AG04450 (cell line): ENCODE results near the gene CLEC4D. TPM values are rescaled to one million over a fixed set of nuclear protein-coding genes. Genes with fewer than 3 reads are reported as not detected.
"Not testable (repeated sequence)": the region's sequence is repeated elsewhere in the genome, so short reads cannot be mapped to it uniquely, and the experiment has no call there.

Experiments
- CTCF ChIA-PET: fragments of 300-600, 350-600 bp; formaldehyde crosslinking; extraction: SDS; loops from one replicate; lab custom pipeline; 2022; ENCODE audit warnings: antibody characterized with exemption, inconsistent platforms; lab: Charles Lee
- POLR2A ChIA-PET: fragments of 350-600 bp; formaldehyde crosslinking; extraction: SDS; loops from one replicate; lab custom pipeline; 2021; ENCODE audit warnings: antibody characterized with exemption, inconsistent platforms; lab: Yijun Ruan, JAX
- DNase-seq: peaks from one replicate; pipeline ENCODE4 v3.0.0-alpha.2; 2011; ENCODE audit warnings: low read depth, low spot score
- H3K27ac ChIP-seq: one replicate; pipeline ENCODE4 v1.5.1; 2012; ENCODE audit warnings: low read depth, low read length, control low read depth
- H3K27me3 ChIP-seq: one replicate; pipeline ENCODE4 v1.6.0; 2012; ENCODE audit warnings: low read length; ENCODE audit not compliant: control insufficient read depth, insufficient read depth
- H3K4me3 ChIP-seq: 2 replicates; pipeline ENCODE4 v1.5.1; 2011; ENCODE audit warnings: mild to moderate bottlenecking, low read depth, low read length, control low read depth
- H3K9me3 ChIP-seq: 2 replicates; pipeline ENCODE4 v1.5.1; 2012; ENCODE audit warnings: low read length; ENCODE audit not compliant: control insufficient read depth, insufficient read depth
- CTCF ChIP-seq: IDR thresholded peaks from 2 replicates; pipeline ENCODE4 v1.5.1; 2011; ENCODE audit warnings: low read depth, low read length, control low read depth, inconsistent platforms
- polyA plus RNA-seq: library from polyadenylated mRNA; depleted of rRNA; stranded (reverse); fragments of >200 nt; gene quantifications from 2 replicates; pipeline ENCODE4 v1.2.3, GENCODE V29; 2011

Gene CLEC4D
- polyA plus RNA-seq, 1 experiment: not detected

GRCh38 chr12:8532045-8532444 lies 18.7 kb downstream of the CLEC4D start:
- no peak for TF ChIP-seq CTCF
- POLR2A ChIA-PET: no interaction called here
- CTCF ChIA-PET: no interaction called here
- Histone ChIP-seq H3K27me3 (no peaks in the 10 kb centered on the region), H3K9me3 (peaks cover 5% of the 10 kb centered on the region; the same call in 1 of the 2 replicates), H3K4me3 (no peak overlapping the region), H3K27ac (no peak overlapping the region)
- no peak for DNase-seq

- CTCF ChIA-PET, H3K9me3 ChIP-seq, H3K4me3 ChIP-seq, H3K27me3 ChIP-seq, POLR2A ChIA-PET, H3K27ac ChIP-seq, DNase-seq: not testable (repeated sequence)
Measured at GRCh38 chr12:8537820-8538219, 24.5 kb downstream of the CLEC4D start.

DNA sequence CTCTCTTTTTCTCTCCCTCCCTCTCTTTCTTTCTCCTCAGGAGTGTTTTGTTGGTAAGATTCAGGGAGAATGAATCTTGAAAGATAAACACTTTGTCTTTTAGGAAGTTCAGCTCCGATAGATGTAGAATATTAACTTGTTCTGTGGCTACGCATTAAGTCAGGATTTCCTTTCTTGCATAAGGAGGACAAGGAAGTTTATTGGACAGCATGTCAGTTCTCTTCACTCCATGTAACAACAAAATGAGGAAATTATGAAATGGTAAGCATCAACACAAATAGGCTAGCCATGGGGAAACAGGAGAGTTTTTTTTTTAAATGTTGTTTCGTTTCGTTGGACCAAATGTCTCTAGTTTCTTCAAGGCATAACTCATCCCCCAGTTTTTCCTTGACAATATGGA lies 27.5 kb downstream of the CLEC4D start, which contains the start of gene CLEC4E:
CLEC4E (minus strand) TSS at position 75 of the 400 bp plus-strand sequence. CDS start 108 bp downstream, outside the sequence.
- CTCF ChIA-PET: interaction anchor here (0.7 kb wide), 2 partner anchors 11 to 13 kb away, joined by 3 read pairs; no protein-coding TSS in a partner anchor

GRCh38 chr12:8541562-8541961 lies 28.3 kb downstream of the CLEC4D start:
- no peak overlapping the region for H3K4me3 ChIP-seq
- H3K27me3 ChIP-seq: no peaks in the 10 kb centered on the region
- no peak for TF ChIP-seq CTCF
- DNase-seq: no peak
- H3K27ac ChIP-seq: no peak overlapping the region
- ChIA-PET CTCF (interaction anchor here (0.7 to 1.3 kb wide), 4 partner anchors 12 to 497 kb away, joined by 3 to 4 read pairs (median 4); no protein-coding TSS in a partner anchor), POLR2A (no interaction called here)
- H3K9me3 ChIP-seq: no peaks in the 10 kb centered on the region

More for the DNA sequence above, 27.5 kb downstream of the CLEC4D start, which contains the start of gene CLEC4E:
- H3K27me3 ChIP-seq, H3K4me3 ChIP-seq, POLR2A ChIA-PET, DNase-seq, H3K9me3 ChIP-seq, H3K27ac ChIP-seq: not testable (repeated sequence)

DNA sequence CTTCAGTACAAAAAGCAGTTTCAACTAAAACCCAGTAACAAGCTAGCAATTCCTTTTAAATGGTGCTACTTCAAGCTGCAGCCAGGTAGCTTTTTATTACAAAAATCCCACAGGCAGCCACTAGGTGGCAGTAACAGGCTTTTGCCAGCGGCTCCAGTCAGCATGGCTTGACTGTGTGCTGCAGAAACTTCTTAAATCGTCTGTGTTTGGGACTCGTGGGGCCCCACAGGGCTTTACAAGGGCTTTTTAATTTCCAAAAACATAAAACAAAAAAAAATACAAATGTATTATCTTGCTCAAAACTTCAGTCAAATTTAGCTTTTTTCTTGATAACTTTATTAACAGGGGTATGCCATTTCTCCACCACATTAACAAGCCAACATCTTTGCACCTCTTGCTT lies 31.0 kb downstream of the CLEC4D start:
- CTCF ChIA-PET: interaction anchor here (0.5 to 2.5 kb wide), 58 partner anchors 9 to 1468 kb away, joined by 3 to 52 read pairs (median 4); partner anchors contain the start of genes AICDA and PHC1
- peak; percentile 94 for TF ChIP-seq CTCF

DNA sequence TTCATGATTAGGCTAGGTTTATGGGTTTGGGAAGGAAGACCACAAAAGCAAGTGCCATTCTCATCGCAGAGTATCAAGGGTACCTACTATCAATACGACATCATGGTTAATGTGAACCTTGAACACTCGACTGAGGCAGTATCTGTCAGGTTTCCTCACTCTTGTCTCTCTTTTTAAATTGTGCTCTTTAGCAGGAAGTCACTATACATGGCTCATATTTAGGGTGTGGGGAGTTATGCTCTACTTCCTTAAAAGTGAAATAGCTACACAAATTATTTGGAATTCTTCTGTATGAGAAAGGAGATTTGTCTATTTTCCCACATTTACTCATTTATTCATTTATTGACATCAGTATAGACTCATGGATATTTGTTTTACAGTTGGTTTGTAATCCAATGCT lies 33.3 kb downstream of the CLEC4D start:
- Histone ChIP-seq H3K9me3 (no peaks in the 10 kb centered on the region), H3K27me3 (no peaks in the 10 kb centered on the region), H3K27ac (no peak overlapping the region), H3K4me3 (no peak overlapping the region)
- no peak for DNase-seq
- POLR2A ChIA-PET: no interaction called here
- TF ChIP-seq CTCF: no peak
- CTCF ChIA-PET: interaction anchor here (2.0 kb wide), 1 partner anchor 503 kb away, joined by 8 read pairs; no protein-coding TSS in a partner anchor

More for the DNA sequence above, 31.0 kb downstream of the CLEC4D start:
- DNase-seq: peak; percentile 26
- POLR2A ChIA-PET: no interaction called here
- Histone ChIP-seq H3K4me3 (no peak overlapping the region), H3K27me3 (no peaks in the 10 kb centered on the region), H3K27ac (no peak overlapping the region), H3K9me3 (no peaks in the 10 kb centered on the region)
